ENCODE measurements around the gene CISD3. TPM values are rescaled to one million over a fixed set of nuclear protein-coding genes. Genes with fewer than 3 reads are reported as not detected.
A peak's percentile ranks its signal among the peaks of the same experiment; 100 is the strongest.
"Not testable (repeated sequence)": the region's sequence is repeated elsewhere in the genome, so short reads cannot be mapped to it uniquely, and the experiment has no call there.

The CISD3 gene
- total RNA-seq, 2 experiments from 2014 or later, result 43.2 to 44.2 TPM

- no peak overlapping the region for H3K4me3 Mint-ChIP-seq
- DNase-seq (no peak), ATAC-seq (no peak)
- H3K27me3 Mint-ChIP-seq, result no peaks in the 10 kb centered on the region
- H3K4me1 Mint-ChIP-seq (ENCODE audit: low read depth), result peaks cover 58% of the 10 kb centered on the region
- H3K27ac Mint-ChIP-seq, result peak overlapping the region; percentile 63
- intact Hi-C loops (cut with micrococcal nuclease), result no loop called here
- CTCF ChIA-PET, result interaction anchor here (1.0 to 2.3 kb wide), 5 partner anchors 11 to 61 kb away, joined by 3 to 13 read pairs (median 4); no protein-coding TSS in a partner anchor
- POLR2A ChIA-PET, result interaction anchor here (1.0 to 15.9 kb wide), 2 partner anchors 11 to 16 kb away, joined by 3 to 390 read pairs; partner anchors contain the start of gene MLLT6
- no peaks in the 10 kb centered on the region for H3K9me3 Mint-ChIP-seq
- no peak for TF ChIP-seq CTCF (IDR thresholded peaks at IDR 0.05)
- H3K36me3 Mint-ChIP-seq (ENCODE audit: low read depth), result peaks cover 47% of the 10 kb centered on the region
Measured at GRCh38 chr17:38724337-38724988, 5.7 kb upstream of the CISD3 start.

- Mint-ChIP-seq H3K27ac (peak overlapping the region; percentile 63), H3K4me1 (ENCODE audit: low read depth) (peaks cover 60% of the 10 kb centered on the region), H3K4me3 (no peak overlapping the region), H3K27me3 (no peaks in the 10 kb centered on the region), H3K36me3 (ENCODE audit: low read depth) (peaks cover 45% of the 10 kb centered on the region), H3K9me3 (no peaks in the 10 kb centered on the region)
- intact Hi-C loops (cut with micrococcal nuclease), result no loop called here
- ChIA-PET POLR2A (interaction anchor here (1.0 to 15.9 kb wide), 2 partner anchors 10 to 16 kb away, joined by 3 to 390 read pairs; partner anchors contain the start of gene MLLT6), CTCF (interaction anchor here (2.3 kb wide), 1 partner anchor 10 kb away, joined by 13 read pairs; no protein-coding TSS in a partner anchor)
- DNase-seq, result no peak
- ATAC-seq, result no peak
- no peak for TF ChIP-seq CTCF (IDR thresholded peaks at IDR 0.05)
Measured at GRCh38 chr17:38725066-38725465, 5.1 kb upstream of the CISD3 start.

- intact Hi-C loops (cut with micrococcal nuclease); H3K9me3 Mint-ChIP-seq; H3K27me3 Mint-ChIP-seq; ATAC-seq; CTCF ChIA-PET; DNase-seq: not testable (repeated sequence)
- Mint-ChIP-seq H3K36me3 (ENCODE audit: low read depth) (peaks cover 41% of the 10 kb centered on the region), H3K27ac (peak overlapping the region; percentile 88), H3K4me1 (ENCODE audit: low read depth) (peaks cover 62% of the 10 kb centered on the region), H3K4me3 (peak overlapping the region; percentile 8)
- POLR2A ChIA-PET, result interaction anchor here (1.2 to 15.9 kb wide), 3 partner anchors 17 to 52 kb away, joined by 3 to 390 read pairs (median 33); partner anchors contain the start of genes EPOP, MLLT6 and PSMB3
Measured at GRCh38 chr17:38726145-38726544, 4.0 kb upstream of the CISD3 start.

GRCh38 chr17:38727736-38728135 lies 2.4 kb upstream of the CISD3 start:
- Mint-ChIP-seq H3K27ac (peak overlapping the region; percentile 99), H3K4me3 (peak overlapping the region; percentile 69), H3K36me3 (ENCODE audit: low read depth) (peaks cover 39% of the 10 kb centered on the region), H3K9me3 (no peaks in the 10 kb centered on the region), H3K27me3 (no peaks in the 10 kb centered on the region), H3K4me1 (ENCODE audit: low read depth) (peaks cover 72% of the 10 kb centered on the region)
- ChIA-PET CTCF (interaction anchor here (1.0 to 3.1 kb wide), 10 partner anchors 9 to 60 kb away, joined by 3 to 12 read pairs (median 6); partner anchors contain the start of genes EPOP and PSMB3), POLR2A (interaction anchor here (0.8 to 15.9 kb wide), 9 partner anchors 9 to 472 kb away, joined by 3 to 390 read pairs (median 6); partner anchors contain the start of genes EPOP, MLLT6, PSMB3 and RPL19)
- DNase-seq (peak; percentile 97), ATAC-seq (peak; percentile 63)
- no peak for TF ChIP-seq CTCF (IDR thresholded peaks at IDR 0.05)
- intact Hi-C loops (cut with micrococcal nuclease), result loop anchor here (2.0 kb wide), 1 partner anchor 51 kb away; no protein-coding TSS in a partner anchor

GRCh38 chr17:38728290-38728831 lies 1.8 kb upstream of the CISD3 start:
- peaks cover 40% of the 10 kb centered on the region for H3K36me3 Mint-ChIP-seq (ENCODE audit: low read depth)
- H3K9me3 Mint-ChIP-seq, result no peaks in the 10 kb centered on the region
- ATAC-seq (peak; percentile 31), DNase-seq (peak; percentile 82)
- H3K27ac Mint-ChIP-seq, result peak overlapping the region; percentile 99
- H3K4me3 Mint-ChIP-seq, result peak overlapping the region; percentile 69
- ChIA-PET CTCF (interaction anchor here (0.8 to 3.1 kb wide), 15 partner anchors 9 to 169 kb away, joined by 3 to 12 read pairs (median 6); partner anchors contain the start of genes EPOP and PSMB3), POLR2A (interaction anchor here (0.6 to 15.9 kb wide), 13 partner anchors 9 to 590 kb away, joined by 3 to 390 read pairs (median 4); partner anchors contain the start of genes EPOP, MLLT6, PSMB3 and RPL19)
- TF ChIP-seq CTCF (IDR thresholded peaks at IDR 0.05), result no peak
- H3K4me1 Mint-ChIP-seq (ENCODE audit: low read depth), result peaks cover 73% of the 10 kb centered on the region
- no peaks in the 10 kb centered on the region for H3K27me3 Mint-ChIP-seq
- intact Hi-C loops (cut with micrococcal nuclease), result loop anchor here (2.0 kb wide), 1 partner anchor 52 kb away; no protein-coding TSS in a partner anchor

Measured in activated CD8-positive, alpha-beta T cell treated with anti-CD3 and anti-CD28 coated beads for 36 hours (primary cell).